Ishikawa (cell line): Measurements from ENCODE around the gene HASPIN.

ENCODE experiments used
- CEBPB ChIP-seq: IDR thresholded peaks from 2 replicates; pipeline ENCODE4 v1.6.1; 2012
- CREB1 ChIP-seq: IDR thresholded peaks from 2 replicates; pipeline ENCODE4 v1.6.1; 2012; ENCODE audit warnings: low read depth
- EGR1 ChIP-seq: IDR thresholded peaks from 2 replicates; pipeline ENCODE4 v1.6.1; 2012
- EP300 ChIP-seq: IDR thresholded peaks from 2 replicates; pipeline ENCODE4 v1.6.1; 2012; ENCODE audit warnings: borderline replicate concordance
- FOXM1 ChIP-seq: IDR thresholded peaks from 2 replicates; pipeline ENCODE4 v1.6.1; 2012; ENCODE audit warnings: low read depth, borderline replicate concordance
- MAX ChIP-seq: IDR thresholded peaks from 2 replicates; pipeline ENCODE4 v1.6.1; 2012
- NFIC ChIP-seq: IDR thresholded peaks from 2 replicates; pipeline ENCODE4 v1.6.1; 2012
- RAD21 ChIP-seq: IDR thresholded peaks from 2 replicates; pipeline ENCODE4 v1.6.1; 2012; ENCODE audit warnings: low read depth
- REST ChIP-seq: IDR thresholded peaks from 2 replicates; pipeline ENCODE4 v1.6.1; 2012; ENCODE audit warnings: low read depth, mild to moderate bottlenecking
- TAF1 ChIP-seq: IDR thresholded peaks from 2 replicates; pipeline ENCODE4 v1.6.1; 2012; ENCODE audit warnings: low read depth, mild to moderate bottlenecking
- TCF12 ChIP-seq: IDR thresholded peaks from 2 replicates; pipeline ENCODE4 v1.6.1; 2012; ENCODE audit warnings: low read depth
- TEAD4 ChIP-seq: IDR thresholded peaks from 2 replicates; pipeline ENCODE4 v1.6.1; 2012
- USF1 ChIP-seq: IDR thresholded peaks from 2 replicates; pipeline ENCODE4 v1.6.1; 2012
- YY1 ChIP-seq: IDR thresholded peaks from 2 replicates; pipeline ENCODE4 v1.6.1; 2012; ENCODE audit warnings: low read depth
- ZBTB7A ChIP-seq: IDR thresholded peaks from 2 replicates; pipeline ENCODE4 v1.6.1; 2012; ENCODE audit warnings: low read depth

The HASPIN gene

GRCh38 chr17:3751836-3752235 lies 28.1 kb downstream of the HASPIN start:
- TF ChIP-seq EP300 (no peak), REST (no peak), MAX (no peak), FOXM1 (no peak), EGR1 (no peak), RAD21 (no peak), USF1 (no peak), NFIC (no peak), ZBTB7A (no peak), CEBPB (no peak), TAF1 (no peak), YY1 (no peak), CREB1 (no peak), TCF12 (no peak), TEAD4 (no peak)

DNA sequence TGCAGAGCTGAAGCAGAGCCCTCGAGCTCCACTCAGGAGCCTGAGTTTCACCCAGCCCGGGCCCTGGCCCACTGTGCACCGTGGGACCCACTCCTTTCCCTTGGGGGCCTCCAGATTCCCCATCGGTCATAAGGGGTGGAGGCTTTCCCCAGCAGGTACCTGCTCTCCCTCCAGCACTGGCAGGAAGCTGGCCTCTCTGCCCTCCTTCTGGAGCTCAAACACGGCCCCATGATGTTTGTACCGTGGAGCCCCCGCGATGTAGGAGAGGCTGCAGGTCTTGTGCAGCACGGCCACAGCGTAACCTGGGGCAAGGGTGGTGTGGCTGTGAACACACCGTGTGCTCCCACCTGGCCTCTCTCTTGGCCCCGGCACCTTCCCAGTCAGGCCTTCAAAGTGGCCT lies 29.9 kb downstream of the HASPIN start:
- TF ChIP-seq TEAD4 (no peak), TAF1 (no peak), REST (no peak), EGR1 (no peak), EP300 (no peak), YY1 (no peak), ZBTB7A (no peak), CEBPB (no peak), TCF12 (no peak), RAD21 (no peak), USF1 (no peak), NFIC (no peak), CREB1 (no peak), MAX (no peak), FOXM1 (no peak)

DNA sequence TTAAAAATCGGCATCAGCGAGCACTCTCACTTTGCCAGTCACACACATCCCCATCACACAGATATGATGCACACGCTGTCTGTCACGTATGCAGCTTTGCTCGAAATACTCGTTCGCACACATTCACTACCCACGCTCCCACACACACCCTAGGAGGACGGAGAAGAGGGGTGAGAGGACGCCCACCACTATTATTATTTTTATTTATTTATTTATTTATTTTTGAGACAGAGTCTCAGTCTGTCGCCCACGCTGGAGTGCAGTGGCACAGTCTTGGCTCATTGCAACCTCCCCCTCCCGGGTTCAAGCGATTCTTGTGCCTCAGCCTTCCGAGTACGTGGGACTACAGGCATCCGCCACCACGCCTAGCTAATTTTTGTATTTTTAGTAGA lies 30.4 kb downstream of the HASPIN start:
- TF ChIP-seq FOXM1 (no peak), YY1 (no peak)

GRCh38 chr17:3754458-3755334 lies 31.0 kb downstream of the HASPIN start:
- TF ChIP-seq CEBPB (no peak), REST (no peak), TCF12 (no peak), EP300 (0 out of 2 replicates have a peak, but pooled peaks have one; percentile 16), TEAD4 (no peak), YY1 (no peak), CREB1 (peak; percentile 26; the same call in 1 of the 2 replicates), RAD21 (no peak), ZBTB7A (no peak; the same call in none of the 2 replicates), FOXM1 (no peak), NFIC (no peak), TAF1 (peak; percentile 69), EGR1 (0 out of 2 replicates have a peak, but pooled peaks have one; percentile 4), MAX (peak; percentile 27; the same call in 1 of the 2 replicates), USF1 (peak; percentile 92)
